Stimulated activated CD8-positive, alpha-beta memory T cell treated with anti-CD3 and anti-CD28 coated beads, Interleukin-2, amount 100 ng/mL, for 48 hours (primary cell): ENCODE results near the gene SUSD4.

Experiments
- DNase-seq, 2 donors: peaks; one replicate each; pipeline ENCODE4 v3.0.0-alpha.2; 2020; ENCODE audit warnings: low read depth in 2 of 2

SUSD4 gene

GRCh38 chr1:223358826-223359225, 5.2 kb downstream of the SUSD4 start:
- DNase-seq, result no peak

- no peak for DNase-seq
Observed at GRCh38 chr1:223355699-223356098, 8.3 kb downstream of the SUSD4 start.

- DNase-seq, result no peak
Observed at GRCh38 chr1:223353939-223354338, 10.0 kb downstream of the SUSD4 start.

- DNase-seq, result no peak
Observed at GRCh38 chr1:223352944-223353343, 11.0 kb downstream of the SUSD4 start.

- no peak for DNase-seq
Observed at GRCh38 chr1:223350361-223350908, 13.5 kb downstream of the SUSD4 start.

GRCh38 chr1:223349241-223349640, 14.7 kb downstream of the SUSD4 start:
- no peak for DNase-seq

GRCh38 chr1:223348439-223348838, 15.5 kb downstream of the SUSD4 start:
- DNase-seq, result no peak

GRCh38 chr1:223347583-223347982, 16.4 kb downstream of the SUSD4 start:
- no peak for DNase-seq

GRCh38 chr1:223346311-223346710, 17.7 kb downstream of the SUSD4 start:
- no peak for DNase-seq

GRCh38 chr1:223345720-223346119, 18.3 kb downstream of the SUSD4 start:
- DNase-seq, result no peak

GRCh38 chr1:223344491-223344890, 19.5 kb downstream of the SUSD4 start:
- no peak for DNase-seq

- no peak for DNase-seq
Observed at GRCh38 chr1:223343692-223344091, 20.3 kb downstream of the SUSD4 start.

- DNase-seq, result no peak
Observed at GRCh38 chr1:223341121-223341520, 22.9 kb downstream of the SUSD4 start.

GRCh38 chr1:223340637-223341036, 23.3 kb downstream of the SUSD4 start:
- DNase-seq, result no peak

GRCh38 chr1:223339861-223340260, 24.1 kb downstream of the SUSD4 start:
- DNase-seq, result no peak

- no peak for DNase-seq
Observed at GRCh38 chr1:223338811-223339746, 24.9 kb downstream of the SUSD4 start.

- DNase-seq, result no peak
Observed at GRCh38 chr1:223337174-223337869, 26.7 kb downstream of the SUSD4 start.

GRCh38 chr1:223334156-223334555, 29.8 kb downstream of the SUSD4 start:
- DNase-seq, result no peak

- DNase-seq, result no peak
Observed at GRCh38 chr1:223332997-223333396, 31.0 kb downstream of the SUSD4 start.

- DNase-seq, result no peak
Observed at GRCh38 chr1:223331929-223332328, 32.0 kb downstream of the SUSD4 start.

- DNase-seq, result no peak
Observed at GRCh38 chr1:223331301-223331700, 32.7 kb downstream of the SUSD4 start.

- DNase-seq, result no peak
Observed at GRCh38 chr1:223330466-223330865, 33.5 kb downstream of the SUSD4 start.
